ENCODE measurements around the gene ZNF28. TPM values are rescaled to one million over a fixed set of nuclear protein-coding genes. Genes with fewer than 3 reads are reported as not detected.
"Not testable (repeated sequence)": the region's sequence is repeated elsewhere in the genome, so short reads cannot be mapped to it uniquely, and the experiment has no call there.

ZNF28 gene
- total RNA-seq (15.4 and 15.7 TPM in 2 replicates), polyA plus RNA-seq (7.5 and 11.4 TPM in 2 replicates), polyA minus RNA-seq (ENCODE audit: low replicate concordance) (3.2 and 8.4 TPM in 2 replicates)
- 13.7 and 15.9 TPM in 2 replicates for polyA plus RNA-seq (2012)

GRCh38 chr19:52821204-52821960 lies at the start of gene ZNF28:
Gene ZNF28 (minus strand): TSS chr19:52821633. CDS start chr19:52817958, 3,675 bp downstream.
- Histone ChIP-seq H3K4me3 (replicated peaks in 1 of 4; ENCODE audit: control extremely low read depth in 1 of 4, insufficient read depth in 1 of 4, low read depth in 3 of 4, low read length in 4 of 4) (peak within 1 kb of the TSS; percentile 56 to 82 (median 68)), H3K4me2 (ENCODE audit: extremely low read depth, insufficient read depth, low read length) (peak within 1 kb of the TSS; percentile 28), H3K27ac (ENCODE audit: insufficient read depth, low read length) (peak within 1 kb of the TSS; percentile 43), H3K9ac (ENCODE audit: insufficient read depth, low read length) (peak within 1 kb of the TSS; percentile 9), H2AFZ (ENCODE audit: low read length) (peak within 1 kb of the TSS; percentile 67)
- not testable (repeated sequence) for H3K79me2 ChIP-seq (ENCODE audit: control insufficient read depth, insufficient read depth, low read length); H3K27me3 ChIP-seq (ENCODE audit: control insufficient read depth, insufficient read depth, low read length); H4K20me1 ChIP-seq (ENCODE audit: control insufficient read depth, extremely low read depth, insufficient read depth, low read length); H3K9me3 ChIP-seq (ENCODE audit: control insufficient read depth, insufficient read depth, low read depth, low read length); H3K4me1 ChIP-seq (ENCODE audit: control insufficient read depth, extremely low read depth, insufficient read depth, low read length); H3K36me3 ChIP-seq (ENCODE audit: control insufficient read depth, insufficient read depth, low read length)
- DNase-seq (ENCODE audit: low read depth in 2 of 2) = peak; percentile 32 to 50

GRCh38 chr19:52868031-52868430 lies 46.6 kb upstream of the ZNF28 start:
- not testable (repeated sequence) for H3K4me2 ChIP-seq (ENCODE audit: extremely low read depth, insufficient read depth, low read length); H3K9ac ChIP-seq (ENCODE audit: insufficient read depth, low read length); DNase-seq (ENCODE audit: low read depth in 2 of 2); H3K9me3 ChIP-seq (ENCODE audit: control insufficient read depth, insufficient read depth, low read depth, low read length); H3K79me2 ChIP-seq (ENCODE audit: control insufficient read depth, insufficient read depth, low read length); H3K36me3 ChIP-seq (ENCODE audit: control insufficient read depth, insufficient read depth, low read length); H2AFZ ChIP-seq (ENCODE audit: low read length); H4K20me1 ChIP-seq (ENCODE audit: control insufficient read depth, extremely low read depth, insufficient read depth, low read length); H3K27me3 ChIP-seq (ENCODE audit: control insufficient read depth, insufficient read depth, low read length); H3K4me1 ChIP-seq (ENCODE audit: control insufficient read depth, extremely low read depth, insufficient read depth, low read length); H3K4me3 ChIP-seq (replicated peaks in 1 of 4; ENCODE audit: control extremely low read depth in 1 of 4, insufficient read depth in 1 of 4, low read depth in 3 of 4, low read length in 4 of 4); H3K27ac ChIP-seq (ENCODE audit: insufficient read depth, low read length)

GRCh38 chr19:52857378-52858191 lies 36.2 kb upstream of the ZNF28 start, which contains the start of gene ZNF468:
Gene ZNF468 (minus strand): TSS chr19:52857619. CDS start chr19:52854272, 3,347 bp downstream.
- peak within 1 kb of the TSS; percentile 91 for H2AFZ ChIP-seq (ENCODE audit: low read length)
- H3K79me2 ChIP-seq (ENCODE audit: control insufficient read depth, insufficient read depth, low read length); H3K9me3 ChIP-seq (ENCODE audit: control insufficient read depth, insufficient read depth, low read depth, low read length); H4K20me1 ChIP-seq (ENCODE audit: control insufficient read depth, extremely low read depth, insufficient read depth, low read length); H3K36me3 ChIP-seq (ENCODE audit: control insufficient read depth, insufficient read depth, low read length); H3K27me3 ChIP-seq (ENCODE audit: control insufficient read depth, insufficient read depth, low read length); H3K4me1 ChIP-seq (ENCODE audit: control insufficient read depth, extremely low read depth, insufficient read depth, low read length): not testable (repeated sequence)
- peak; percentile 55 to 63 for DNase-seq (ENCODE audit: low read depth in 2 of 2)
- peak within 1 kb of the TSS; percentile 66 for H3K4me2 ChIP-seq (ENCODE audit: extremely low read depth, insufficient read depth, low read length)
- H3K4me3 ChIP-seq (replicated peaks in 1 of 4; ENCODE audit: control extremely low read depth in 1 of 4, insufficient read depth in 1 of 4, low read depth in 3 of 4, low read length in 4 of 4) = peak within 1 kb of the TSS; percentile 60 to 87 (median 76)
- peak within 1 kb of the TSS; percentile 68 for H3K27ac ChIP-seq (ENCODE audit: insufficient read depth, low read length)
- H3K9ac ChIP-seq (ENCODE audit: insufficient read depth, low read length) = peak within 1 kb of the TSS; percentile 66

GRCh38 chr19:52856540-52857377 lies 35.3 kb upstream of the ZNF28 start:
- not testable (repeated sequence) for H3K9me3 ChIP-seq (ENCODE audit: control insufficient read depth, insufficient read depth, low read depth, low read length); H4K20me1 ChIP-seq (ENCODE audit: control insufficient read depth, extremely low read depth, insufficient read depth, low read length); H3K79me2 ChIP-seq (ENCODE audit: control insufficient read depth, insufficient read depth, low read length); H3K36me3 ChIP-seq (ENCODE audit: control insufficient read depth, insufficient read depth, low read length); H3K4me1 ChIP-seq (ENCODE audit: control insufficient read depth, extremely low read depth, insufficient read depth, low read length); H3K27me3 ChIP-seq (ENCODE audit: control insufficient read depth, insufficient read depth, low read length)
- Histone ChIP-seq H3K4me3 (replicated peaks in 1 of 4; ENCODE audit: control extremely low read depth in 1 of 4, insufficient read depth in 1 of 4, low read depth in 3 of 4, low read length in 4 of 4) (peak overlapping the region; percentile 60 to 85 (median 76)), H3K27ac (ENCODE audit: insufficient read depth, low read length) (peak overlapping the region; percentile 68), H2AFZ (ENCODE audit: low read length) (peak overlapping the region; percentile 58), H3K4me2 (ENCODE audit: extremely low read depth, insufficient read depth, low read length) (peak overlapping the region; percentile 32), H3K9ac (ENCODE audit: insufficient read depth, low read length) (peak overlapping the region; percentile 66)
- DNase-seq (ENCODE audit: low read depth in 2 of 2) = peak; percentile 8 to 13

- H3K4me2 ChIP-seq (ENCODE audit: extremely low read depth, insufficient read depth, low read length); H3K27ac ChIP-seq (ENCODE audit: insufficient read depth, low read length); H3K4me1 ChIP-seq (ENCODE audit: control insufficient read depth, extremely low read depth, insufficient read depth, low read length); H3K9ac ChIP-seq (ENCODE audit: insufficient read depth, low read length); H3K4me3 ChIP-seq (replicated peaks in 1 of 4; ENCODE audit: control extremely low read depth in 1 of 4, insufficient read depth in 1 of 4, low read depth in 3 of 4, low read length in 4 of 4); H3K36me3 ChIP-seq (ENCODE audit: control insufficient read depth, insufficient read depth, low read length); H3K27me3 ChIP-seq (ENCODE audit: control insufficient read depth, insufficient read depth, low read length); H3K9me3 ChIP-seq (ENCODE audit: control insufficient read depth, insufficient read depth, low read depth, low read length); H4K20me1 ChIP-seq (ENCODE audit: control insufficient read depth, extremely low read depth, insufficient read depth, low read length); H2AFZ ChIP-seq (ENCODE audit: low read length); DNase-seq (ENCODE audit: low read depth in 2 of 2); H3K79me2 ChIP-seq (ENCODE audit: control insufficient read depth, insufficient read depth, low read length): not testable (repeated sequence)
Measured at GRCh38 chr19:52847352-52847751, 25.9 kb upstream of the ZNF28 start.

GRCh38 chr19:52840825-52841465 lies 19.5 kb upstream of the ZNF28 start:
- not testable (repeated sequence) for H4K20me1 ChIP-seq (ENCODE audit: control insufficient read depth, extremely low read depth, insufficient read depth, low read length); H3K4me1 ChIP-seq (ENCODE audit: control insufficient read depth, extremely low read depth, insufficient read depth, low read length); H3K27me3 ChIP-seq (ENCODE audit: control insufficient read depth, insufficient read depth, low read length); H3K9ac ChIP-seq (ENCODE audit: insufficient read depth, low read length); H3K36me3 ChIP-seq (ENCODE audit: control insufficient read depth, insufficient read depth, low read length); H2AFZ ChIP-seq (ENCODE audit: low read length); H3K27ac ChIP-seq (ENCODE audit: insufficient read depth, low read length); H3K9me3 ChIP-seq (ENCODE audit: control insufficient read depth, insufficient read depth, low read depth, low read length); H3K79me2 ChIP-seq (ENCODE audit: control insufficient read depth, insufficient read depth, low read length); H3K4me3 ChIP-seq (replicated peaks in 1 of 4; ENCODE audit: control extremely low read depth in 1 of 4, insufficient read depth in 1 of 4, low read depth in 3 of 4, low read length in 4 of 4); DNase-seq (ENCODE audit: low read depth in 2 of 2); H3K4me2 ChIP-seq (ENCODE audit: extremely low read depth, insufficient read depth, low read length)
